Kidney (tissue), 14 donors: Measurements from ENCODE around the gene GPR68. TPM values are rescaled to one million over a fixed set of nuclear protein-coding genes. Genes with fewer than 3 reads are reported as not detected.

Experiments
- DNase-seq, 5 donors: peaks; one replicate each; pipeline ENCODE4 v3.0.0-alpha.2; 2013 to 2020
- FAIRE-seq: peaks from 2 replicates; lab custom pipeline; 2012; peaks lifted over from hg19 to GRCh38; lab: Jason Lieb, UNC
- H3K27ac ChIP-seq, 2 donors: one replicate each; pipeline ENCODE4 v1.7.0; 2013; ENCODE audit warnings: low read depth in 2 of 2, low read length in 2 of 2, inconsistent platforms in 1 of 2
- H3K27me3 ChIP-seq: one replicate; pipeline ENCODE4 v1.7.1; 2013; ENCODE audit warnings: low read length, inconsistent platforms; ENCODE audit not compliant: control insufficient read depth, insufficient read depth
- H3K36me3 ChIP-seq, 3 donors: one replicate each; pipeline versions ENCODE4 v1.7.0 to v1.7.1; 2013; ENCODE audit warnings: low read length in 3 of 3, control low read depth in 1 of 3, inconsistent platforms in 1 of 3; ENCODE audit not compliant: insufficient read depth in 3 of 3, control insufficient read depth in 2 of 3
- H3K4me1 ChIP-seq, 3 donors: one replicate each; pipeline versions ENCODE4 v1.7.0 to v1.7.1; 2013; ENCODE audit warnings: low read length in 3 of 3, inconsistent platforms in 1 of 3, low read depth in 1 of 3; ENCODE audit not compliant: control insufficient read depth in 2 of 3, insufficient read depth in 2 of 3
- H3K4me3 ChIP-seq, 3 donors: one replicate each; pipeline versions ENCODE4 v1.7.0 to v1.8.1; 2013; ENCODE audit warnings: low read length in 3 of 3, control low read depth in 1 of 3, inconsistent platforms in 1 of 3
- H3K9ac ChIP-seq, 3 donors: one replicate each; pipeline versions ENCODE4 v1.7.0 to v1.7.1; 2013; ENCODE audit warnings: low read length in 3 of 3, control low read depth in 1 of 3, inconsistent platforms in 1 of 3
- H3K9me3 ChIP-seq, 3 donors: one replicate each; pipeline versions ENCODE4 v1.7.0 to v1.7.1; 2013; ENCODE audit warnings: low read length in 3 of 3, control low read depth in 1 of 3, inconsistent platforms in 1 of 3; ENCODE audit not compliant: control insufficient read depth in 2 of 3, insufficient read depth in 1 of 3
- CTCF ChIP-seq: IDR thresholded peaks from 3 replicates; pipeline ENCODE4 v1.5.1; 2012; ENCODE audit warnings: mild to moderate bottlenecking, moderate library complexity, borderline replicate concordance; ENCODE audit not compliant: insufficient read depth; ENCODE audit errors: extremely low read depth
- intact Hi-C: fragments of 100-400 bp; cut with DNase I; formaldehyde crosslinking; loops from one replicate; pipeline ENCODE4 v1.11.1; 2022
- polyA plus RNA-seq: library from polyadenylated mRNA; stranded (reverse); fragments of 350-450 nt; fragmentation: Illumina TruSeq; extraction: RNeasy Lipid Tissue Mini Kit (QIAGEN cat#74804); gene quantifications from one replicate; pipeline ENCODE4 v1.2.3, GENCODE V29; 2014; ENCODE audit warnings: low read depth, low replicate concordance; ENCODE audit not compliant: insufficient read depth
- total RNA-seq: library from RNA; stranded (reverse); fragmentation: NEBNext Ultra II Directional; extraction: Animal tissue kit (Norgen Biotek cat#: 25700); gene quantifications from one replicate; pipeline ENCODE4 v1.2.1, GENCODE V29; 2021
- donor health status: control.
- donor health status: control.
- donor health status: control.
- donor health status: control.
- donor health status: control.
- donor health status: DM: yes; HTN: yes; CAD: no.
- donor health status: Normal renal cell carcinoma (clear cell type).

GPR68 gene
- total and polyA plus RNA-seq, 2 donors from 2014 or later = 0.82 to 1.7 TPM

DNA sequence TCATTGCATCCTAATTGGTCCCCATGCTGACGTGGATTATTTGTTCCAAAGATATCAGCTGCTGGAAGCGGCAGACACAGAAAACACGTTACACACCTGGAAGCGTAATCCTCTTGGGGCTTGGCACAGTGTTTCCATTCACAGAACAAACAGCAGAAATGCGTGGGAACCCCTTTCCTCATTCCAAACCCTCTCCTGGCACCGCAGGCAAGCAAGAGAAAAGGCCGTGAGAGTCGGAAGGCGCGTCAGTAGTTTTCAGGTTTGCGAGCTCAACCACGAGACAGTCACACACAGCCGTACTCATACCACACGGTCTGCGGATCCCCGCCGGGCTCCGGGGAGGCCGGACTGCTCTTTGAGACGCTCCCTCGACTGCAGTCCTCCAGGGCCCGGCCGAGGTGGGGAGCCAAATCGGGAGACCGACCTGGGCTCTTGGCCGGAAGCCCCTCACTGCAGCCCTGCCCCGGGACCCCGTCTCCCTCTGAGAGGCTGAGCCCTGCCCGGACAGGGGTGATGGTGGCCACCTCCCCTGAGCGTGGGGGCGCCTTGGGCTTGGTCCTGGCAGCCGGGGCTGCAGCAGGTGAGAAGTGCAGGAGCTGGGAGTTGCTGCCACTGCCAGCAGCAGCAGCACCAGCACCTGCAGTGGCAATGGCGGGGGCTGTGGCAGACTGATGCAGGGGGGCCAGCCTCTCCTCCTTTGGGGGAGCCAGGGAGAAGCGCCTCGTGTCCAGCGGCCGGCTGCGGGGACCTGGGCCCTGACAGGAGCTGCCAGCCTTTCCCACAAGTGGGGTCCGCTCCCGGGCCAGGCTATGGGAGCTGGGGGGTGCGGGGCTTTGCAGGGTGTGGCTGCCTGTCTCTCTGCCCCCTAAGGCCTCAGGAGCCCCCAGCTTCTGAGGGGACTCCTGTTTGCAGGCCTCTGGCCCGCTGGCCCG lies 28.1 kb upstream of the GPR68 start:
- peaks cover 0 to 9% (median 5%) of the 10 kb centered on the region in 3 donors for H3K4me1 ChIP-seq
- H3K4me3 ChIP-seq = no peak overlapping the region
- H3K27me3 ChIP-seq = no peaks in the 10 kb centered on the region
- peak in 1 of 5 donors; percentile 72 for DNase-seq
- no peaks in the 10 kb centered on the region for H3K9me3 ChIP-seq
- FAIRE-seq = no peak
- no peak overlapping the region for H3K27ac ChIP-seq
- H3K36me3 ChIP-seq = no peaks in the 10 kb centered on the region
- H3K9ac ChIP-seq = no peak overlapping the region
- intact Hi-C loops = loop anchor here (5.0 kb wide), 1 partner anchor 95 kb away; no protein-coding TSS in a partner anchor
- no peak for TF ChIP-seq CTCF

DNA sequence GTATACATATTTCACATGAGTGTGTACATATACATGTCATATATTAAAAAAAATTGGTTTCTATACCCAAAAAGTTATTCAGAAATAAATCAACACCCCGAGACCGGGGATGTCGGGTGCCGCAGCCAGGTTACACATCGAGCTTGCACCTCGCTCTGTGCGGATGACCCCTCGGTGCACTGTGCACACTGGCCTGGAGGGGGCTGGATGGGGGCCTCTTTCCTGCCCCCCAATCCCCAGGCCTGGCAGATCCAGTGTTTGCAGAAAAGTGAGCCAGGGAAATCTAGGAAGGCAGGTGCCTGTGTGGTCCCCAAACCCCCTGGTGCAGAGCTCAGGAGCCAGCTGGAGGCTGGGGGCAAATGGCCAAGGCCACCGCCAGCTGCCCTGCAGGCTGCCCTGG lies 27.1 kb upstream of the GPR68 start:
- no peaks in the 10 kb centered on the region for H3K9me3 ChIP-seq
- H3K36me3 ChIP-seq = no peaks in the 10 kb centered on the region
- no peak for FAIRE-seq
- no peak for TF ChIP-seq CTCF
- no peak overlapping the region for H3K9ac ChIP-seq
- H3K4me1 ChIP-seq = peaks cover 0 to 9% (median 5%) of the 10 kb centered on the region in 3 donors
- DNase-seq = no peak
- no peak overlapping the region for H3K27ac ChIP-seq
- H3K4me3 ChIP-seq = no peak overlapping the region
- intact Hi-C loops = loop anchor here (5.0 kb wide), 1 partner anchor 94 kb away; no protein-coding TSS in a partner anchor
- H3K27me3 ChIP-seq = no peaks in the 10 kb centered on the region

DNA sequence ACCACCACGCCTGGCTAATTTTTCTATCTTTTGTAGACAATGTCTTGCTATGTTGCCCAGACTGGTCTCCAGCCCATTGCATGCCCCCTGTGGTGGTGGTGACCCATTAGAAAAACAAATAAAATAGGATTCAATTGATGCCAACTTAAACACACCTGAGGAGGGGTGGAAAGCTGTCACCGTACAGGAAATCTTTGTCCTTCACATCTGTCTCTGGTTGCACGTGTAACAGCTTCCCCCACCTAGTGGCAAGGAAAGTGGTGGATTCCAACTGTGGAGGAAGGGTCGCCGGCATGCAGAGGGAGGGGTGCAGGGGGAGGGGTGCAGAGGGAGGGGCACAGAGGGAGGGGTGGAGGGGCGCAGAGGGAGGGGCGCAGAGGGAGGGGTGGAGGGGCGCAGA lies 26.1 kb upstream of the GPR68 start:
- H3K27ac ChIP-seq = no peak overlapping the region
- intact Hi-C loops = loop anchor here (5.0 kb wide), 1 partner anchor 93 kb away; no protein-coding TSS in a partner anchor
- no peak overlapping the region for H3K9ac ChIP-seq
- no peaks in the 10 kb centered on the region for H3K36me3 ChIP-seq
- no peak for TF ChIP-seq CTCF
- no peak overlapping the region for H3K4me3 ChIP-seq
- FAIRE-seq = no peak
- no peaks in the 10 kb centered on the region for H3K9me3 ChIP-seq
- no peaks in the 10 kb centered on the region for H3K27me3 ChIP-seq
- peaks cover 0 to 9% (median 5%) of the 10 kb centered on the region in 3 donors for H3K4me1 ChIP-seq
- DNase-seq = no peak
